AG09319 (cell line): ENCODE results near the gene SMC1B.

Source experiments
- DNase-seq: peaks from one replicate; pipeline ENCODE4 v3.0.0-alpha.2; 2010; ENCODE audit warnings: low read depth; ENCODE audit errors: extremely low read depth
- TF ChIP-seq, protein P1 (sequence below): IDR thresholded peaks from 2 replicates; pipeline ENCODE4 v1.5.1; 2011; ENCODE audit warnings: low read depth, mild to moderate bottlenecking, inconsistent platforms, low read length, moderate library complexity

SMC1B gene

DNA sequence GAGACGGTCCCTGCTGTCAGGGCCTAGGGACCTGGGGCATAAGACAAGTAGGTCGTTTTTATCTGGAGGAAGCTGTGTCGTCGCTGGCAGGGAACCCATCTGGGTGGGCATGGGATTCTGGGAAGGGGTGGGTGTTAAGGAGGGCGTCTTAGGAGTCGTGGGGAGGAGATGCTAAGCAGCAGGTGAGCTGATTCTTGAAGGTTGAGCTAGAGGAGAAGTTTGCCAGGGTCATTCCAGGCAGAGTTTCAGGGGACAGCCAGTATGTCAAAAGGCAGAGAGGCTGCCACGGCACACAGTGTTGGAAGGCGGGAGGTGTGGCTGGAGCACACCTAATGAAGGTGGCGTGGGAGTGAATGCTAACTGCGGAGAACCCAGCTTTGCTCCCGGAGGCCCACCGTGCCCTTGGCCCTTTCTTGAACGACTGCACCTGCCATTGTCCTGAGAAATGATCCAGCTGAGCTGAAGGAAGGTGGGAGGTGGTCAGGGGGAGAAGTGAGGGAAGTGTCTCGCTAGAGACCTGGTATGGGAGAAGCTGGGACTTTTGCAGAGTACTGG is 102.3 kb downstream of the SMC1B start:
- TF ChIP-seq, protein P1, sequence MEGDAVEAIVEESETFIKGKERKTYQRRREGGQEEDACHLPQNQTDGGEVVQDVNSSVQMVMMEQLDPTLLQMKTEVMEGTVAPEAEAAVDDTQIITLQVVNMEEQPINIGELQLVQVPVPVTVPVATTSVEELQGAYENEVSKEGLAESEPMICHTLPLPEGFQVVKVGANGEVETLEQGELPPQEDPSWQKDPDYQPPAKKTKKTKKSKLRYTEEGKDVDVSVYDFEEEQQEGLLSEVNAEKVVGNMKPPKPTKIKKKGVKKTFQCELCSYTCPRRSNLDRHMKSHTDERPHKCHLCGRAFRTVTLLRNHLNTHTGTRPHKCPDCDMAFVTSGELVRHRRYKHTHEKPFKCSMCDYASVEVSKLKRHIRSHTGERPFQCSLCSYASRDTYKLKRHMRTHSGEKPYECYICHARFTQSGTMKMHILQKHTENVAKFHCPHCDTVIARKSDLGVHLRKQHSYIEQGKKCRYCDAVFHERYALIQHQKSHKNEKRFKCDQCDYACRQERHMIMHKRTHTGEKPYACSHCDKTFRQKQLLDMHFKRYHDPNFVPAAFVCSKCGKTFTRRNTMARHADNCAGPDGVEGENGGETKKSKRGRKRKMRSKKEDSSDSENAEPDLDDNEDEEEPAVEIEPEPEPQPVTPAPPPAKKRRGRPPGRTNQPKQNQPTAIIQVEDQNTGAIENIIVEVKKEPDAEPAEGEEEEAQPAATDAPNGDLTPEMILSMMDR: no peak
- DNase-seq: no peak

DNA sequence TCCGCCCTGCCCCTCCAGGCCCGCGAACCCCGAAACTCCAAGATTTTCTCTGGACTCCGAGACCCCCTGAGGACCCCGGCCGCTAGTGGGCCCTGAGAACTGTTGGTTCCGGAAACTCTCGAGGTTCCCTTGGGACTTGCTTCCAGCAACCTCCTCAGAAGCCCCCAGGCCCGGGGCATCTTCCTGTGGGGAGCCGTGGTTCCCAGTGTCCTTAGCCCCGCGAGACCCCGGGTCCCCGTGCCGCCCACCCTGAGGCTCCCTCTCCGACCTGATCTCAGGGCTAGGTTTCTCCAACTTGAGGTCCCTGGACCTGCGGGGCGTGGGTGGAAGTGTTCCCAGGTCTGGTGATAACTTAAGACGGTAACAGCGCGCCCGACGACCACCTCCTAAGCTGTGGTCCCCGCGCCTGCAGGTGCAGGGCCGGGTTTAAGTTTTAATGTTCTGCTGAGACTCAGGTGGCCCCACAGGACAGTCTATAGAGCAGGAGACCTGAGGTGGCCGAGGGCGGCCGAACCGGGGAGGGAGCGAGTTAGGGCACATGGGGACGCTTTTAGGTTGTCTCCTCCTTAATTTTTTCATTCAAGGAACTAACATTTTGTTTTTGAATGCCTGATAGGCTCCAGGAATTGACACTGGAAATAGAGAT is 102.9 kb downstream of the SMC1B start:
- DNase-seq: no peak
- TF ChIP-seq, protein P1: no peak

DNA sequence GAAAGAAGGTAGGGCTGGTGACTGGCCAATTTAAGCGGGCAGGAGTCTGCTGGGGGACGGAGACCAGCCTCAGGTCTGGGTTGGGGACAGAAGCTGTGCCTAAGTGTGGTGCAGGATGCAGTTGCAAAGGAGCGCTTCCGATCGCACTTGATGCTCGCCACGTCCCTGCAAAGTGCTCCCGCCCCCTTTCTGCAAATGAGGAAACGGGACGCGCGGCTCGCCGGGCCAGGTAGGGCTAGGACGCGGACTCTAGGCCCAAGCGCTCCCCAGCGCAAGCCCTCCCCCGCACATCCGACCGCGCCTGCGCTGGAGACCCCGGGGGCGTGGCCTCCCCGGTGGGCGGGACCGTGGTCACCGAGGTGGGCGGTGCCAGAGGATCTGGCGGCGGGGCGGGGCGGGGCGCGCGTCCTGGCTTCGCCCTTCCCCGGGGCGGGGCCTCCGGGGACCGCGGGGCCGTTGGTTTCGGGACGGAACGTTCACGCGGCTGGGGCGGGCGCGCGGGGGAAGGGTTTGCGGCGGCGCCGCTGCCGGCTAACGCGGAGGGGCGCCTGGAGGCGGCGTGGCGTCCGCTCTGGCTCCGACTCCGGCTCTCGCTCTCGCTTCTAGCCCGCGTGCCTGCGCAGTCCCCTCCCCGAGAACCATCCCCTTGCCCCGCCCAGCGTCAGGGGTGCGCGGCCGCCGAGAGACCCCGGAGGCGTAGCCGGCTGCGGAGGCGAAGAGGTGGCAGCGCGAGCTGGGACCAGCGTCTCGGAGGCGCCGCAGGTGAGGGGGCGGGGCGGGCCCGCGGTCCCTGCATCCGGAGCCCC is 103.8 kb downstream of the SMC1B start, which contains the start of gene FAM118A:
TSS of gene FAM118A (plus strand) at position 513 of the 806 bp plus-strand sequence. CDS start 12,446 bp downstream, outside the sequence.
- TF ChIP-seq, protein P1: no peak
- DNase-seq: peak; percentile 73

DNA sequence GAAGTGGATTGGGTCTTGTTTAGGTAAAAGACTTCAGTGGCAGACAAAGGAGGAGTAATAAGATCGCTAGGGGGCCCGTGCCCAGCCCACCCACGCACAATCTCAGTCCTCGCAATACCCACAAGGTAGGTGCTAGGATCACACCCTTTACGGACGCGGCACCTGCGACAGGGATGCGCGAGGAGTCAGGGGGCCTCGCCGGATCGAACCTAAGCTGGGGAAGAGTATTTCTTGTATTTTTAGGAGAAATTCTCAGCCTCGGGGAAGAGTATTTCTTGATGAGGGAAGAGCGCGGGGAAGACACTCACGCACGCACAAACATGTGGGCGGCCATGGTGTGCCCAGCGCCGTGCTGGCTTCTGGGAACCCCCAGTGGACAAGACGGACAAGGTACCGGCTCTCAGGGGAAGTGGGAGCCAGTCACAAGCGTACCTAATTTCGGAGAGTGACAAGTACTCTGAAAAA is 104.4 kb downstream of the SMC1B start:
- DNase-seq: no peak
- TF ChIP-seq, protein P1: no peak

DNA sequence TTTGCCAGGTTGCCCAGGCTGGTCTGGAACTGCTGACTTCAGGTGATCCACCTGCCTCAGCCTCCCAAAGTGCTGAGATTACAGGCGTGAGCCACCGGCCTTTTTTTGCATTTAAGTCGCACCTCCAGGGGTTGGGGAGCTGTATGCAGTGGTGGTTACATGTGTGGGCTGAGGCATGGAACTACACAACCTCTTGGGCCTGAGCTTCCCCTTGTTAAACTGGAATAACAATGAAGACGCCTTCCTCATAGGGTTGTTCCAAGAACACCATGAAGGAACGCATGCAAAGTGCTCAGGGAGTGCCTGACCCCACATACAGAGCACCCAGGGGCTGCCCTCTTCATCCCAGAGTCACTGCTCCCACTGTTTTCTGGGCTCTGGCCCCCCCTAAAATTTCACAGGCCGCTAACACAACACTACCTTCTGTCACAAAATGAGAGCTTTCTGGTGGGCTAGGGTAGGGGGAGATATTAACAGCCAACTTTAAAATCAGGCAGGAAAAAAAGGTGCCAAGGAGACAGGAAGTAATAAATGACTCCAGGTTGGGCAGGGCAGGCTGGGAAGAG is 104.9 kb downstream of the SMC1B start:
- no peak for DNase-seq
- TF ChIP-seq, protein P1: no peak

DNA sequence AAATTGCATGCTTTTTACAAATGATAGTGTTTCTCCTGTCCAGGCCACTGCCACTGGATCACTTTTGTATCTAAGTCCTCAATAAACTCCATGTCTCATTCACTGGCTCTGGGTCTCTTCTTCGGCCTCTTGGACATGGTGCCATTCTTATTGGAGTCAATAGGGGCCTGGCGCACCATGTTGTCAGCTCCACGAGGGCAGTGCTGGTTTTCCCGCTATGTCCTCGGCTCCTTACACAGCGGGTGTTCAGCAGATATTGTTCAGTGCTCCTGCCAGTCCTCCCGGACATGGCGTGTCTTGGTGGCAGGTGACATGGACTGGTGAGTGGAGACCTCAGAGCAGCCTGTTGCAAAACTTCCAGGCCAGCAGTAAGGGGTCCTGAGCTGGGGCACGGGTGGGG is 107.3 kb downstream of the SMC1B start:
- TF ChIP-seq, protein P1: no peak
- DNase-seq: no peak
